HG03558 (cell line): Measurements from ENCODE around the gene PDP2.
"Not testable (repeated sequence)": the region's sequence is repeated elsewhere in the genome, so short reads cannot be mapped to it uniquely, and the experiment has no call there.

Source experiments
- ATAC-seq: cut with Tn5 transposase; IDR thresholded peaks from one replicate; pipeline ENCODE4 v1.9.1; 2021; ENCODE audit warnings: moderate number of reproducible peaks; ENCODE audit not compliant: unreplicated experiment; ENCODE audit errors: extremely low read depth

Gene PDP2

GRCh38 chr16:66853261-66854139 is 26.8 kb upstream of the PDP2 start:
- ATAC-seq: no peak

GRCh38 chr16:66856184-66856730 is 24.1 kb upstream of the PDP2 start:
- ATAC-seq: no peak

GRCh38 chr16:66856801-66857200 is 23.5 kb upstream of the PDP2 start:
- no peak for ATAC-seq

- ATAC-seq: no peak
These were observed 22.9 kb upstream of the PDP2 start for GRCh38 chr16:66857437-66857836.

- no peak for ATAC-seq
These were observed 21.4 kb upstream of the PDP2 start for GRCh38 chr16:66858740-66859396.

GRCh38 chr16:66859397-66860068 is 20.8 kb upstream of the PDP2 start:
- no peak for ATAC-seq

- no peak for ATAC-seq
These were observed 18.2 kb upstream of the PDP2 start for GRCh38 chr16:66862023-66862520.

- no peak for ATAC-seq
These were observed 16.6 kb upstream of the PDP2 start for GRCh38 chr16:66863707-66864106.

- no peak for ATAC-seq
These were observed 10.9 kb upstream of the PDP2 start for GRCh38 chr16:66869424-66869823.

- not testable (repeated sequence) for ATAC-seq
These were observed 9.0 kb upstream of the PDP2 start for GRCh38 chr16:66871363-66871762.

GRCh38 chr16:66871840-66872239 is 8.5 kb upstream of the PDP2 start:
- no peak for ATAC-seq

- ATAC-seq: no peak
These were observed 7.8 kb upstream of the PDP2 start for GRCh38 chr16:66872559-66872942.

GRCh38 chr16:66872943-66873684 is 7.2 kb upstream of the PDP2 start:
- peak; percentile 57 for ATAC-seq

- no peak for ATAC-seq
These were observed 6.6 kb upstream of the PDP2 start for GRCh38 chr16:66873685-66874055.

GRCh38 chr16:66874079-66874775 is 6.1 kb upstream of the PDP2 start:
- no peak for ATAC-seq

- no peak for ATAC-seq
These were observed 2.2 kb upstream of the PDP2 start for GRCh38 chr16:66878067-66878466.

GRCh38 chr16:66881014-66881417 is 701 bp downstream of the PDP2 start:
- ATAC-seq: no peak

- ATAC-seq: no peak
These were observed 1.2 kb downstream of the PDP2 start for GRCh38 chr16:66881560-66881959.

GRCh38 chr16:66881964-66882508 is 1.7 kb downstream of the PDP2 start:
- no peak for ATAC-seq
